Measurements from ENCODE around the gene DIS3L. TPM values are rescaled to one million over a fixed set of nuclear protein-coding genes. Genes with fewer than 3 reads are reported as not detected.
"Not testable (repeated sequence)": the region's sequence is repeated elsewhere in the genome, so short reads cannot be mapped to it uniquely, and the experiment has no call there.

DIS3L gene
- total and polyA plus RNA-seq, 2 donors: 13.0 to 16.5 TPM

DNA sequence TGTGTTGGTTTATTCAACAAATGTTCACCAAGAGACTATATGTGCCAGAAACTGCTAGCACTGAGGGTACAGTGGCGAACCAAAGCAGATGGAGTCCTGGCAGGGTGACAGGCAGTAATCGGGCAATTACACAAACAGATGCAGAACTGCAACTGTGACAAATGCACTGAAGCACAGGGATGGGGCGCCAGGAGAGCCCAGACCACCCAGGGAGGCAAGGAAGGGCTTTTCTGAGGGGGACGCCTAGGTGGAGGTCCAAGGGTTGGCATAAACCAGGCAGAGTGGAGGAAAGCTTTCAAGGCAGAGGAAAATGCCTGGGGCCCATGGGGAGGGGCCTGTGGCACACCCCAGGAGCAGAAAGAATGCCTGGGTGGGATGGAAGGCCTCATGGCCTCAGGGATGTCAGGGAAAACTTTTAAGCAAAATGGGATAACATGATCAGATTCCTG is 5.5 kb downstream of the DIS3L start:
- Histone ChIP-seq H3K9me3 (ENCODE audit: control insufficient read depth in 2 of 2, insufficient read depth in 1 of 2, low read length in 1 of 2) (no peaks in the 10 kb centered on the region), H3K27me3 (ENCODE audit: control insufficient read depth in 2 of 2, insufficient read depth in 1 of 2, low read length in 1 of 2) (no peaks in the 10 kb centered on the region), H3K36me3 (ENCODE audit: control insufficient read depth in 2 of 2, insufficient read depth in 2 of 2, low read length in 1 of 2) (peaks cover 12 to 20% of the 10 kb centered on the region in 2 donors), H3K27ac (ENCODE audit: low read depth in 1 of 2, low read length in 1 of 2) (no peak overlapping the region), H3K4me3 (ENCODE audit: low read length in 2 of 2) (no peak overlapping the region), H3K4me1 (ENCODE audit: control insufficient read depth in 2 of 2, insufficient read depth in 2 of 2, low read length in 2 of 2) (peaks cover 9 to 14% of the 10 kb centered on the region in 2 donors)
- no peak for DNase-seq (ENCODE audit: low read depth in 6 of 9, low spot score in 9 of 9)
- WGBS: 97% methylated on average over 4 of the region's 4 CpGs

DNA sequence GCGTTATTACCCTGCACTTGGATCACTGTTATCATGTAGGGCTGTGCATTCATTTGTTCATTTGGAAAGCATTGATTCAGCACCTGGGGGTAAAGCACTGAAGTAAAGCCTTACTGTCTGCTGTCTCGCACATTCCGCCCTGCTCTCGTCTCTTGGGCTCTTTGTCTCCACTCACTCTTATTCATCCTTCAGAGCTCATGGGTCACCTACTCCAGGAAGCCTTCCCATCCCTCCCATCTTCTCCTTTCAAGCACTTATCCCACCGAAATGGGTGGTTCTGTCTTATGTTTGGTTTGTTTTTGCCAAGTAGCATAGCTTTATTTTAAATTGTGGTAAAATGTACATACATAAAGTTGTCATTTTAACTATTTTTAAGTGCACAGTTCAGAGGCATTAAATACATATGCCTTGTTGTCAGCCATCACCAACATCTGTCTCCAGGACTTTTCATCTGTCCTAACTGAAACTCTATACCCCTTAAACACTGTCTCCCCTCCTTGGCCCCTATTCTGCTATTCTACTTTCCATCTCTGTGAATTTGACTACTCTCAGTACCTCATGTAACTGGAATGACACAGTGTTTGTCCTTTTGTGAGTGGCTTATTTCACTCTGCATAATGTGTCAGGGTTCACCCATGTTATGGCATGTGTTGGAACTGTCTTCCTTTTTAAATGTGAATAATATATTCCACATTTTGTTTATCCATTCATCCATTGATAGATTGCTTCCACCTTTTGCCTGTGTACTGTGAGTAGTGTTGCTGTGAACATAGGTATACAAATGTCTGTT is 9.3 kb downstream of the DIS3L start:
- 97% methylated on average over 5 of the region's 5 CpGs for WGBS
- Histone ChIP-seq H3K27ac (ENCODE audit: low read depth in 1 of 2, low read length in 1 of 2) (no peak overlapping the region), H3K4me1 (ENCODE audit: control insufficient read depth in 2 of 2, insufficient read depth in 2 of 2, low read length in 2 of 2) (no peaks in the 10 kb centered on the region), H3K4me3 (ENCODE audit: low read length in 2 of 2) (no peak overlapping the region), H3K27me3 (ENCODE audit: control insufficient read depth in 2 of 2, insufficient read depth in 1 of 2, low read length in 1 of 2) (no peaks in the 10 kb centered on the region), H3K36me3 (ENCODE audit: control insufficient read depth in 2 of 2, insufficient read depth in 2 of 2, low read length in 1 of 2) (peaks cover 25% of the 10 kb centered on the region in 2 donors), H3K9me3 (ENCODE audit: control insufficient read depth in 2 of 2, insufficient read depth in 1 of 2, low read length in 1 of 2) (no peaks in the 10 kb centered on the region)
- DNase-seq (ENCODE audit: low read depth in 6 of 9, low spot score in 9 of 9): no peak

DNA sequence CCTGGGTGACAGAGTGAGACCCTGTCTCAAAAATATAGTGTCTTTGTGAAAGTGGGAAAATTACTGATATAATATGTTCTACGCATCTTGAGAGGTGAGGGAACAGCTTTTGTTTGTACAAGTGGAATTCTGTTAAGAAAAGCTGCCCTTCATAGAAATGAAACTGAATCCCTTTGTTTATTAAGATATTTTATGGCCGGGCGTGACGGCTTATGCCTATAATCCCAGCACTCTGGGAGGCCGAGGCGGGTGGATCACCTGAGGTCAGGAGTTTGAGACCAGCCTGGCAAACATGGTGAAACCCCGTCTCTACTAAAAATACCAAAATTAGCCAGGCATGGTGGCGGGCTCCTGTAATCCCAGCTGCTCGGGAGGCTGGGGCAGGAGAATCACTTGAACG is 11.1 kb downstream of the DIS3L start:
- not testable (repeated sequence) for H3K27me3 ChIP-seq (ENCODE audit: control insufficient read depth in 2 of 2, insufficient read depth in 1 of 2, low read length in 1 of 2); H3K9me3 ChIP-seq (ENCODE audit: control insufficient read depth in 2 of 2, insufficient read depth in 1 of 2, low read length in 1 of 2); DNase-seq (ENCODE audit: low read depth in 6 of 9, low spot score in 9 of 9); H3K4me1 ChIP-seq (ENCODE audit: control insufficient read depth in 2 of 2, insufficient read depth in 2 of 2, low read length in 2 of 2); H3K4me3 ChIP-seq (ENCODE audit: low read length in 2 of 2); H3K27ac ChIP-seq (ENCODE audit: low read depth in 1 of 2, low read length in 1 of 2)
- 93% methylated on average over 10 of the region's 10 CpGs for WGBS
- peaks cover 24 to 27% of the 10 kb centered on the region in 2 donors for H3K36me3 ChIP-seq (ENCODE audit: control insufficient read depth in 2 of 2, insufficient read depth in 2 of 2, low read length in 1 of 2)

DNA sequence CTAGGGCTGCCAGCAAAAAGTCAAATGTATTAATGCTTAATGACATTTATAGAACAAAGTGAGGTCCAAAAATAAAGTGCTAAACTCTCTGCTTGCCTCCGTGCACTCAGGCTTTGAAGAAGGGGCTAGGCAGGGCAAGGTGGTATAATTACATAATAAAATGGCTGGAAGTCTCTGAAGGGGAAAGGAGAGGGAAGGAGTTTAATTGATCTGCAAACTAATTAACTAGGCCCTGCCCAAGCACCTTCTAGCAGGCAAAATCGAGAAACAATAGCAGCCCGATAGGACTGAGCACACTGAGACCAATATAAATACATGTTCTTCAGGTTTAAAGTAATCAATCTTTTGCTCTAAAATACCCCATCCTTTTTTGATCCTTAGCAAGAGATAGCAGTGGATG is 13.0 kb downstream of the DIS3L start:
- H3K9me3 ChIP-seq (ENCODE audit: control insufficient read depth in 2 of 2, insufficient read depth in 1 of 2, low read length in 1 of 2): no peaks in the 10 kb centered on the region
- no peak overlapping the region for H3K4me3 ChIP-seq (ENCODE audit: low read length in 2 of 2)
- no peaks in the 10 kb centered on the region for H3K4me1 ChIP-seq (ENCODE audit: control insufficient read depth in 2 of 2, insufficient read depth in 2 of 2, low read length in 2 of 2)
- peaks cover 32 to 36% of the 10 kb centered on the region in 2 donors for H3K36me3 ChIP-seq (ENCODE audit: control insufficient read depth in 2 of 2, insufficient read depth in 2 of 2, low read length in 1 of 2)
- 97% methylated on average over 3 of the region's 3 CpGs for WGBS
- no peak for DNase-seq (ENCODE audit: low read depth in 6 of 9, low spot score in 9 of 9)
- no peak overlapping the region for H3K27ac ChIP-seq (ENCODE audit: low read depth in 1 of 2, low read length in 1 of 2)
- no peaks in the 10 kb centered on the region for H3K27me3 ChIP-seq (ENCODE audit: control insufficient read depth in 2 of 2, insufficient read depth in 1 of 2, low read length in 1 of 2)

DNA sequence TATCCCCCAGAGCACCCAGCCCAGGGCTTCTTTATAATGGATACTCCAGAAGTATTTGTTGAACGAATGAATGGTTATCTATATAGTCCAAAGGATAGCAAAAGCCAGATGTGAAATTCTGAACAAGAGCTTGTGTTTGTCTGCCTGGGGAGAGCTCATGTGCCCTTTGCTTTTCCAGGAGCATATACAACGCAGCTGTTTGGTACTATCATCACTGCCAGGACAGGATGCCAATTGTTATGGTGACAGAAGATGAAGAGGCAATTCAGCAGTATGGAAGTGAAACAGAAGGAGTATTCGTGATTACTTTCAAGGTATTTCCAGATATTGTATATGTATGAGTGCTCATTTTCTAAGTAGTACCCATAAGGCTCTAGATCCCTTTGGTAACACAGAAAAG is 15.2 kb downstream of the DIS3L start:
- H3K27ac ChIP-seq (ENCODE audit: low read depth in 1 of 2, low read length in 1 of 2): no peak overlapping the region
- no peaks in the 10 kb centered on the region for H3K4me1 ChIP-seq (ENCODE audit: control insufficient read depth in 2 of 2, insufficient read depth in 2 of 2, low read length in 2 of 2)
- DNase-seq (ENCODE audit: low read depth in 6 of 9, low spot score in 9 of 9): no peak
- 98% methylated on average over 3 of the region's 3 CpGs for WGBS
- H3K9me3 ChIP-seq (ENCODE audit: control insufficient read depth in 2 of 2, insufficient read depth in 1 of 2, low read length in 1 of 2): no peaks in the 10 kb centered on the region
- H3K4me3 ChIP-seq (ENCODE audit: low read length in 2 of 2): no peak overlapping the region
- H3K36me3 ChIP-seq (ENCODE audit: control insufficient read depth in 2 of 2, insufficient read depth in 2 of 2, low read length in 1 of 2): peaks cover 39 to 49% of the 10 kb centered on the region in 2 donors
- H3K27me3 ChIP-seq (ENCODE audit: control insufficient read depth in 2 of 2, insufficient read depth in 1 of 2, low read length in 1 of 2): no peaks in the 10 kb centered on the region

DNA sequence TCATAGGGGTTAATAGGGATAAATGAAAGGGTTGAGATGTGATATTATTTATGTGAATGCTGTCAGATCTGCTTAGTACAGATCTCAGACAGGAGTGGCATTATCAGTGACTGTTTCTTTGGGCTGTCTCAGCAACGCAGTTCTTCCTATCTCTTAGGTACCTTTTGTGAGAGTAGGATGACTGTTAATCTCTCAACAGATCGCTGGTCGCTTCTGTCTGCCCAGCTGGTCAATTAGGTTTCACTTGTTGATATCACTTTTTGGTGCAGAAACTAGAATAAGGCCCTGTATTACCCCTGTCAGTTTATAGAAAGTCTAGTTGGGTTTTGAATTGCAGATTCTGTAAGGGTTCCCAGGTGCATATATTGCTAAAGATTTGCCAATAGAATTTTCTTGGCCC is 16.5 kb downstream of the DIS3L start:
- Histone ChIP-seq H3K36me3 (ENCODE audit: control insufficient read depth in 2 of 2, insufficient read depth in 2 of 2, low read length in 1 of 2) (peaks cover 47 to 59% of the 10 kb centered on the region in 2 donors), H3K9me3 (ENCODE audit: control insufficient read depth in 2 of 2, insufficient read depth in 1 of 2, low read length in 1 of 2) (no peaks in the 10 kb centered on the region), H3K27ac (ENCODE audit: low read depth in 1 of 2, low read length in 1 of 2) (no peak overlapping the region), H3K27me3 (ENCODE audit: control insufficient read depth in 2 of 2, insufficient read depth in 1 of 2, low read length in 1 of 2) (no peaks in the 10 kb centered on the region), H3K4me3 (ENCODE audit: low read length in 2 of 2) (no peak overlapping the region), H3K4me1 (ENCODE audit: control insufficient read depth in 2 of 2, insufficient read depth in 2 of 2, low read length in 2 of 2) (no peaks in the 10 kb centered on the region)
- no peak for DNase-seq (ENCODE audit: low read depth in 6 of 9, low spot score in 9 of 9)
- WGBS: 97% methylated on average over 3 of the region's 3 CpGs

DNA sequence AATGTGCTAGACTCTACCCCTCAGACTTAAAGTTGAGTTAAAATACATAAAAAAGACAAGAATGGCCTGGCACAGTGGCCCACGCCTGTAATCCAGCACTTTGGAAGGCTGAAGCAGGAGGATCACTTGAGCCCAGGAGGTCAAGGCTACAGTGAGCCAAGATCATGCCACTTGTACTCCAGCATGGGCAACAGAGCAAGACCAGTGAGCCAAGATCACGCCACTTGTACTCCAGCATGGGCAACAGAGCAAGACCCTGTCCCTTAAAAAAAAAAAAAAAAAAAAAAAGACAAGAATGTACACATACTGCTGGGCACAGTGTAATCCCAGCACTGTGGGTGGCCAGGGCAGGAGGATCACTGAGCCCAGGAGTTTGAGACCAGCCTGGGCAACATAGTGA is 17.4 kb downstream of the DIS3L start:
- Histone ChIP-seq H3K4me3 (ENCODE audit: low read length in 2 of 2) (no peak overlapping the region), H3K4me1 (ENCODE audit: control insufficient read depth in 2 of 2, insufficient read depth in 2 of 2, low read length in 2 of 2) (no peaks in the 10 kb centered on the region), H3K9me3 (ENCODE audit: control insufficient read depth in 2 of 2, insufficient read depth in 1 of 2, low read length in 1 of 2) (no peaks in the 10 kb centered on the region), H3K27ac (ENCODE audit: low read depth in 1 of 2, low read length in 1 of 2) (no peak overlapping the region), H3K36me3 (ENCODE audit: control insufficient read depth in 2 of 2, insufficient read depth in 2 of 2, low read length in 1 of 2) (peaks cover 53 to 65% of the 10 kb centered on the region in 2 donors), H3K27me3 (ENCODE audit: control insufficient read depth in 2 of 2, insufficient read depth in 1 of 2, low read length in 1 of 2) (no peaks in the 10 kb centered on the region)
- WGBS: 98% methylated on average over 2 of the region's 2 CpGs
- DNase-seq (ENCODE audit: low read depth in 6 of 9, low spot score in 9 of 9): no peak

DNA sequence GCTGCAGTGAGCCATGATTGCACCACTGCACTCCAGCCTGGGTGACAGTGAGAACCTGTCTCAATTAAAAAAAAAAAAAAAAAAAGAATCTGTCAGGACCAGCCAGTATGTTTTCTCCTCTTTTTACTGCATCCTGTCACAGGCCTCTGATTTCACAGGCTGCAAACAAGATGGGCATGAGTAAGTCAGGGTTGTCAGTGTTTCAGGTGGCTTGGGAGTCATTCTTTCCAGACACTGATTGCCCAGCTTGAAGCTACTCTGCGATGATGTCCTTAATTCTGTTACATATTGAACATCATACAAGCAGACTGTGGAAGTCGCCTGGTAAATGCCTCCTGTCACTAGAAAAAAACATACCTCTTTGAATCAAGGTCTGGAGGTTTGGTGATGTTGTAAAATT is 18.8 kb downstream of the DIS3L start:
- no peak for DNase-seq (ENCODE audit: low read depth in 6 of 9, low spot score in 9 of 9)
- Histone ChIP-seq H3K4me1 (ENCODE audit: control insufficient read depth in 2 of 2, insufficient read depth in 2 of 2, low read length in 2 of 2) (no peaks in the 10 kb centered on the region), H3K4me3 (ENCODE audit: low read length in 2 of 2) (no peak overlapping the region), H3K27me3 (ENCODE audit: control insufficient read depth in 2 of 2, insufficient read depth in 1 of 2, low read length in 1 of 2) (no peaks in the 10 kb centered on the region), H3K9me3 (ENCODE audit: control insufficient read depth in 2 of 2, insufficient read depth in 1 of 2, low read length in 1 of 2) (no peaks in the 10 kb centered on the region), H3K27ac (ENCODE audit: low read depth in 1 of 2, low read length in 1 of 2) (no peak overlapping the region), H3K36me3 (ENCODE audit: control insufficient read depth in 2 of 2, insufficient read depth in 2 of 2, low read length in 1 of 2) (peaks cover 56 to 64% of the 10 kb centered on the region in 2 donors)
- WGBS: 97% methylated on average over 2 of the region's 2 CpGs

DNA sequence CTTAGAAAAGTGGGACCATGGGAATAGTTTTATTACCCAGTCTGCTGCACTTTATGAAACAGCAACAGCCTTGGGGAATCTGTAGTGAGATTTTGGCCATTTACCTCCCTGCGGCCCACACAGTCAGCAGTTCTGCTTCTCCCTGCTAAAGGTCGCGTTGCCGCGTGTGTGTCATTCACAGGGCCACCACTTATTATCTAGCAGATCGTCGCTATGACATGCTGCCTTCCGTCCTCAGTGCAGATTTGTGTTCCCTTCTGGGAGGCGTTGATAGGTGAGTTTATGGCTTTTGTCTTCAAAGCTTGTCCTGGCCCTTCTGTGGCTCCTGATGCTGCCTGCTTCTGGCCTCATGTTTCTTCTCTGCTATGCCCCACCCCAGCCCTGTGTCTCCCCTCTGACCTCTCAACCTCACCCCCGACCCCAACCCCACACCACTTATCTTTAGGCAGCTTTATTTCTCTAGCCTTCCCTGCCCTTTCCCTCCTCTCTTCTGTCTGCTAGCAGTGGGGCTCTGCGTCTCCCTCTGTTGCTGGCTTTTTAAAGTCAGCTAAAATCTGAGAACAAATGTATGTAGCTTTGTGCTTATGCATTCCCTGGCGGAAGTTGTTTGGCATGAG is 30.1 kb downstream of the DIS3L start:
- Histone ChIP-seq H3K27ac (ENCODE audit: low read depth in 1 of 2, low read length in 1 of 2) (no peak overlapping the region), H3K9me3 (ENCODE audit: control insufficient read depth in 2 of 2, insufficient read depth in 1 of 2, low read length in 1 of 2) (no peaks in the 10 kb centered on the region), H3K27me3 (ENCODE audit: control insufficient read depth in 2 of 2, insufficient read depth in 1 of 2, low read length in 1 of 2) (no peaks in the 10 kb centered on the region), H3K36me3 (ENCODE audit: control insufficient read depth in 2 of 2, insufficient read depth in 2 of 2, low read length in 1 of 2) (peaks cover 33 to 54% of the 10 kb centered on the region in 2 donors), H3K4me3 (ENCODE audit: low read length in 2 of 2) (no peak overlapping the region), H3K4me1 (ENCODE audit: control insufficient read depth in 2 of 2, insufficient read depth in 2 of 2, low read length in 2 of 2) (no peaks in the 10 kb centered on the region)
- no peak for DNase-seq (ENCODE audit: low read depth in 6 of 9, low spot score in 9 of 9)
- WGBS: 96% methylated on average over 12 of the region's 12 CpGs

Data from thymus (tissue), 11 donors.